Stimulated activated naive CD8-positive, alpha-beta T cell treated with anti-CD3 and anti-CD28 coated beads, Interleukin-15, Interleukin-2, amounts not matched to agents 100 ng/mL and 50 ng/mL, for 24 hours (primary cell): ENCODE data around the gene ING5.
A peak's percentile ranks its signal among the peaks of the same experiment; 100 is the strongest.
"Not testable (repeated sequence)": the region's sequence is repeated elsewhere in the genome, so short reads cannot be mapped to it uniquely, and the experiment has no call there.

Source experiments
- H3K27ac Mint-ChIP-seq: one replicate; pipeline ENCODE4 v1.8.0; 2021; ENCODE audit warnings: mild to moderate bottlenecking, mixed read lengths
- H3K27me3 Mint-ChIP-seq: one replicate; pipeline ENCODE4 v1.8.0; 2021; ENCODE audit warnings: mixed read lengths
- H3K36me3 Mint-ChIP-seq: one replicate; pipeline ENCODE4 v1.8.0; 2021; ENCODE audit warnings: low read depth, mixed read lengths
- H3K4me1 Mint-ChIP-seq: one replicate; pipeline ENCODE4 v1.8.0; 2021; ENCODE audit warnings: low read depth, mixed read lengths
- H3K4me3 Mint-ChIP-seq: one replicate; pipeline ENCODE4 v1.8.0; 2021; ENCODE audit warnings: mild to moderate bottlenecking, mixed read lengths
- H3K9me3 Mint-ChIP-seq: one replicate; pipeline ENCODE4 v1.8.0; 2021; ENCODE audit warnings: mixed read lengths

Gene ING5

DNA sequence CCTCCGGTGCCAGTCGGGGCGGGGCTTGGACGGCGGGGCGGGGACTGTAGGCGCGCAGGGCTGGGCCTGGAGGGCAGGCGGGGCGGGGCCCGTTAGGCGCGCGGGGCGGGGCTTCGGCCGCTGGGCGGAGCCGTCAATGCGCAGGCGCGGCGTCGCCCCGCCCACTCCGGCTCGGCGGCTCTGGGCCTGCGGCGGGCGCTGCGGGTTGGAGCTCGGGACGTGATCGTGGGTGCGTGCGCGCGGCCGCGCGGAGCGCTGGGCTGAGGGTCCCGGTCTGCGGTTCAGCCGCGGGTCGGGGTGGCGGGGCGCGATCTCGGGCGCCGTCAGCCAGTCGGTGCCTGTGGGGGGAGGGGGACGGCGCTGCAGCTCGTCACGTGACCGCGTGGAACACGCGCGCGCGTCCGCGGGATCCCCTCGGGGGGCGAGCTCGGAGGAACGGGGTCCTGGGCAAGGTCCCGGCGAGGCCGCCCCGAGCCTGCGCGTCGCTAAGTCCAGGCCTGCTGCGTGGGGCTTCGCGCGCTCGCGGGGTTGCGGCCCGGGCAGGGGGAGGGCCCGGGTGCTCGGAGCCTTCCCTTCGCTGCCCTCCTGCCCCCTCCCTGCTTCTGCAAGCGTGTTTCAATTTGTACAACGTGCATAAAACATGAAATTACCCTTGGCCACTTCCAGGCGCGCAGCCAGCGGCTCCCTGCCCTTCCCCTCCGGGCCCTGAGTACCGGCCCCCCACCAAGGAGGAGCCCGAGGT lies 32.8 kb downstream of the ING5 start, which contains the start of gene D2HGDH:
D2HGDH (plus strand) TSS at position 164 of the 742 bp plus-strand sequence. CDS start 595 bp downstream, outside the sequence.
- H3K4me3 Mint-ChIP-seq: peak within 1 kb of the TSS; percentile 84
- H3K4me1 Mint-ChIP-seq: peaks cover 56% of the 10 kb centered on the region
- peak within 1 kb of the TSS; percentile 72 for H3K27ac Mint-ChIP-seq
- H3K9me3 Mint-ChIP-seq: no peaks in the 10 kb centered on the region
- H3K27me3 Mint-ChIP-seq: no peaks in the 10 kb centered on the region
- H3K36me3 Mint-ChIP-seq: peaks cover 17% of the 10 kb centered on the region

DNA sequence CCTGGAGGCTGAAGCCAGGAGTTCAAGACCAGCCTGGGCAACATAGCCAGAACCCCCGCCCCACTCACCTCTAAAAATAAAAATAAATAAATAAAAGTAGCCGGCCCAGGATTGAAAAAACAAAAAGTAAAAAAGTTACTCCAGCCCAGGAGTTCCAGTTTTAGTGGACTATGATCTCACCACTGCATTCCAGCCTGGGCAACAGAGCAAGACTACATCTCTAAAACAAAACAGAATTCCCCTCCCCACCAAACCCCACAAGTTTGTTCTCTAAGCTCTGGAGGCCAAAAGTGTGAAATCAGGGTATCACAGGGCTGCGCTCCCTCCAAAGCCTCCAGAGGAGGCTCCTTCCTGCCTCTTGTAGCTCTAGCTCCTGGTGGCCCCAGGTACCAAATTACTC lies 34.3 kb downstream of the ING5 start:
- Mint-ChIP-seq H3K36me3 (peaks cover 14% of the 10 kb centered on the region), H3K4me1 (peaks cover 55% of the 10 kb centered on the region), H3K27me3 (no peaks in the 10 kb centered on the region), H3K4me3 (peak overlapping the region; percentile 84), H3K27ac (peak overlapping the region; percentile 53), H3K9me3 (no peaks in the 10 kb centered on the region)

DNA sequence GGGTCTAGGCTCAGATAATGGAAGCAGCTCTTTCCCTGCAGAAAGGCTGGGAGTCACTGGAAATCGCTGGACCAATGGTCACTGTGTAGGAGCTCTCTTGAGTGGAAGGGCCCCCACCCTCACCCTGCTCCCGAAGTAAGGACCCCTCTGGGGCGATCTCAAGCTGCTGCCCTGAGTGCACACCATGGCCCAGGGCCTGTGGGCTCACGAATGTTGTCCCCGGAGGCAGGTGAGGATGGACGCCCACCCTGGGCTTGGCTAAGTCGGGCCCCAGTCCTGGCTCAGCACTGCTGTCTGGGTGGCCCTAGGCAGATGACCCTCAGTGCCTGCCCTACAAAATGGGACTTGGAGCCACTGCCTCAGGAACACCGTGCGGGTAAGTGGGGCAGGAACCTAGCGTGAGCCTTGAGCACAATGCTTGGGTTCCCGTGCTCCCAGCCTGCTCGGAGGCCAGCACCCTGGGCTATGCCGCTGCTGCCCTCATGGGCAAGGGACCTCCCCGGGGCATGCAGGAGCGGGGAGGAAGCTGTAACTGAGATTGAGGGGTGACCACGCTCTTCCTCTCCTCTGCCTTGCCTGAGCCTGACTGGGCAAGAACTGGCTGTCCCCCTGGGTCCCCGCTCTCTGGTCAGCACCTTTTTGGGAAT lies 36.3 kb downstream of the ING5 start:
- Mint-ChIP-seq H3K27me3 (no peaks in the 10 kb centered on the region), H3K4me3 (no peak overlapping the region), H3K9me3 (no peaks in the 10 kb centered on the region), H3K36me3 (peaks cover 16% of the 10 kb centered on the region), H3K4me1 (peaks cover 46% of the 10 kb centered on the region), H3K27ac (no peak overlapping the region)

DNA sequence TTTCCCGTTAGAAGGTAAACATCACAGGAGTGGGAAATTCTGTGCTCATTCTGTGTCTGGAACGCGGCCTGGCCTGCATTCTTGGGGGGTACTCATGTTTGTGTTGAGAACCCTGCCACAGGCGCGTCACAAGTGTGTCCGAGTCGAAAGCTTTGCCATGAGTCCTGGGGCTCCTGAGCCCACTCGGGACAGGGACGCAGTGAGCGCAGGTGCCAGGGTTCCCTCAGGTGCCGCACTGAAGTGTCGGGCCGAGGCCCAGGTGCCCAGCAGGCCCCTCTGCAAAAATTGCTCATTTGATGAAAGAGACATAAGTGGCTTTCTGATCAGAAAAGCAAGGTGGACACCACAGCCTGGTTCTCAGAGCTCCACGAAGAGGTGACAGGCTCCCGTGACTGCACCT lies 37.3 kb downstream of the ING5 start:
- peaks cover 20% of the 10 kb centered on the region for H3K36me3 Mint-ChIP-seq
- H3K4me1 Mint-ChIP-seq: peaks cover 46% of the 10 kb centered on the region
- no peak overlapping the region for H3K4me3 Mint-ChIP-seq
- no peak overlapping the region for H3K27ac Mint-ChIP-seq
- H3K9me3 Mint-ChIP-seq: no peaks in the 10 kb centered on the region
- no peaks in the 10 kb centered on the region for H3K27me3 Mint-ChIP-seq

DNA sequence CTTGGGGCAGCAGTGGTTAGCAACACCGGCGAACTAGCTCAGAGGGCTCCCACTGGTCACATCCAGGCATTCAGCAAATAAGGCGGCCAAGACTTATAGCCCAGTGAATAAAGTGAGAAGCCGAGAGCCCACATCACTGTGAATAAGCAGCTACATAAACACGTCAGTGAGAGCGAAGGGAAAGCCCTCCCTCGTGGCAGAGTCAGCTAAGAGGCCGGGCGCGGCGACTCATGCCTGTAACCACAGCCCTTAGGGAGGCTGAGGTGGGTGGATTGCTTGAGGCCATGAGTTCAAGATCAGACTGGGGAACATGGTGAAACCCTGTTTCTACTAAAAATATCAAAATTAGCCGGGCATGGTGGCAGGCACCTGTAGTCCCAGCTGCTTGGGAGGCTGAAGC lies 37.8 kb downstream of the ING5 start:
- H3K9me3 Mint-ChIP-seq: no peaks in the 10 kb centered on the region
- peak overlapping the region; percentile 59 for H3K4me3 Mint-ChIP-seq
- H3K27ac Mint-ChIP-seq: peak overlapping the region; percentile 70
- H3K27me3 Mint-ChIP-seq: no peaks in the 10 kb centered on the region
- peaks cover 22% of the 10 kb centered on the region for H3K36me3 Mint-ChIP-seq
- H3K4me1 Mint-ChIP-seq: peaks cover 46% of the 10 kb centered on the region

DNA sequence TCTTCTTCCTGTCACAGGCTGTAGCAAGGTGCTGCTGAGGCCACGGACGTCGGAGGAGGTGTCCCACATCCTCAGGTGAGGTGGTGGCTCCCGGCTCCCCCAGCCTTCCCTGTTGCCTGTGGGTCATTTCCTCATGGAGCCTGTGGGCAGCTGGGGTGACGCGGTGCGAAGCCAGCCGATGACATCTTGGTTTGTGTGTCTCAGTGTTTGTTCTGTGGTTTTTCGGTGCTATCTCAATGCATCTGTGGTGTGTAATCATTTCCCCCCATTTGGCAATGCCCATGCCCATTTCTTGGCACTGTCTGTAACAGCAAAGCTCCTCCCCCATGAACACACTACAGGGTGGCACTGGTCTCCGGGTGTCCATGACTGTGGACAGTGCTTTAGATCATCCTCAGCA lies 39.2 kb downstream of the ING5 start:
- H3K27me3 Mint-ChIP-seq: no peaks in the 10 kb centered on the region
- H3K4me3 Mint-ChIP-seq: peak overlapping the region; percentile 58
- H3K27ac Mint-ChIP-seq: peak overlapping the region; percentile 47
- no peaks in the 10 kb centered on the region for H3K9me3 Mint-ChIP-seq
- peaks cover 33% of the 10 kb centered on the region for H3K36me3 Mint-ChIP-seq
- peaks cover 39% of the 10 kb centered on the region for H3K4me1 Mint-ChIP-seq

DNA sequence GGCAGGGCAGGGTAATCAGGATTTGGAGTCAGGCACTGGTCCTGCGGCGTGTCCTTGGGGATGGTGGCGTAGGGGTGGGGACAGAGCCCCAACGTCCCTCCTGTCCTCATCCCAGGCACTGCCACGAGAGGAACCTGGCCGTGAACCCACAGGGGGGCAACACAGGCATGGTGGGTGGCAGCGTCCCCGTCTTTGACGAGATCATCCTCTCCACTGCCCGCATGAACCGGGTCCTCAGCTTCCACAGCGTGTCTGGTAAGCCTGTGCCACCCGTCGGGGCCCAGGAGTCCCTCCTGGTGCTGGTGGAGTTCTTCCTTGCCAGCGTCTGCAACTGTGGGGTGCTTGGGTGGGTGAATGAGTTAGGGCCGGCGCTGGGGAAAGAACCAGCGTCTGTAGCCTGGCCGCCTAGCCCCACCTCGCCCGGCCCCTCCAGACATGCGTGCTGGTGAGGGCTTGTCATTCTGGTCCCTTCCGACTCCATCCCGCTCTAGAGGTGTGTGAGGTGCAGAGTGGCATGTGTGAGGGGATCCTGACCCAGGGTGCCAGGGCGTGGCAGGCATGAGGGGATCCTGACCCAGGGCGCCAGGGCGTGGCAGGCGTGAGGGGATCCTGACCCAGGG lies 40.6 kb downstream of the ING5 start:
- Mint-ChIP-seq H3K4me3 (no peak overlapping the region), H3K4me1 (peaks cover 33% of the 10 kb centered on the region), H3K27me3 (no peaks in the 10 kb centered on the region)

DNA sequence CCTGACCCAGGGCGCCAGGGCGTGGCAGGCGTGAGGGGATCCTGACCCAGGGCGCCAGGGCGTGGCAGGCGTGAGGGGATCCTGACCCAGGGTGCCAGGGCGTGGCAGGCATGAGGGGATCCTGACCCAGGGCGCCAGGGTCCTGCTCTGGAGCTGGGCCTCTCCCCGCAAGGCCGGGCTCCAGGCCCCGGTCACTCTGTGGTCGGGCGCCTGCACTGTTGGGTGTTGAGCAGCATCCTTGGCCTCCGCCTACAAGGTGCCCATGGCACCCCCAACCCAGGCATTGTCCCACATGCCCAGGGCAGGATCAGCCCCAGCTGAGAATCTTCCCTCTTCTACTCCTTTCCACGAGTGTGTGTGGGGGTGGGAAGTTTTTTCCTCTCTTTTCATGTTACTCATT lies 41.2 kb downstream of the ING5 start:
- not testable (repeated sequence) for H3K9me3 Mint-ChIP-seq, H3K4me3 Mint-ChIP-seq, H3K27ac Mint-ChIP-seq, H3K27me3 Mint-ChIP-seq
- peaks cover 28% of the 10 kb centered on the region for H3K4me1 Mint-ChIP-seq
- H3K36me3 Mint-ChIP-seq: peaks cover 36% of the 10 kb centered on the region

More for the DNA sequence above, 40.6 kb downstream of the ING5 start:
- H3K27ac Mint-ChIP-seq: no peak overlapping the region
- no peaks in the 10 kb centered on the region for H3K9me3 Mint-ChIP-seq
- H3K36me3 Mint-ChIP-seq: peaks cover 36% of the 10 kb centered on the region

DNA sequence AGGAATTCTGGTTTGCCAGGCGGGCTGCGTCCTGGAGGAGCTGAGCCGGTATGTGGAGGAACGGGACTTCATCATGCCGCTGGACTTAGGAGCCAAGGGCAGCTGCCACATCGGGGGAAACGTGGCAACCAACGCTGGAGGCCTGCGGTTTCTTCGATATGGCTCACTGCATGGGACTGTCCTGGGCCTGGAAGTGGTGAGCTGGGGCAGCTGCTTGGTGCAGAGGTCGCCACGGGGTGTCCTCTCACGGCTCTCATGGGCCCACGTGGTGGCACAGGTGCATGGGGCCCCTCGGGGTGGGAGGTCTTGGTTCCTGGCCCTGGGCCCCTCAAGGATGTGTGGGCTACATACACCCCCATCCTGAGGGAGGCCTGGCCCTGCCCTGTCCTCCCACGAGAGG lies 41.8 kb downstream of the ING5 start:
- H3K4me3 Mint-ChIP-seq: no peak overlapping the region
- H3K4me1 Mint-ChIP-seq: peaks cover 26% of the 10 kb centered on the region
- H3K27ac Mint-ChIP-seq: no peak overlapping the region
- peaks cover 33% of the 10 kb centered on the region for H3K36me3 Mint-ChIP-seq
- no peaks in the 10 kb centered on the region for H3K27me3 Mint-ChIP-seq
- H3K9me3 Mint-ChIP-seq: no peaks in the 10 kb centered on the region

DNA sequence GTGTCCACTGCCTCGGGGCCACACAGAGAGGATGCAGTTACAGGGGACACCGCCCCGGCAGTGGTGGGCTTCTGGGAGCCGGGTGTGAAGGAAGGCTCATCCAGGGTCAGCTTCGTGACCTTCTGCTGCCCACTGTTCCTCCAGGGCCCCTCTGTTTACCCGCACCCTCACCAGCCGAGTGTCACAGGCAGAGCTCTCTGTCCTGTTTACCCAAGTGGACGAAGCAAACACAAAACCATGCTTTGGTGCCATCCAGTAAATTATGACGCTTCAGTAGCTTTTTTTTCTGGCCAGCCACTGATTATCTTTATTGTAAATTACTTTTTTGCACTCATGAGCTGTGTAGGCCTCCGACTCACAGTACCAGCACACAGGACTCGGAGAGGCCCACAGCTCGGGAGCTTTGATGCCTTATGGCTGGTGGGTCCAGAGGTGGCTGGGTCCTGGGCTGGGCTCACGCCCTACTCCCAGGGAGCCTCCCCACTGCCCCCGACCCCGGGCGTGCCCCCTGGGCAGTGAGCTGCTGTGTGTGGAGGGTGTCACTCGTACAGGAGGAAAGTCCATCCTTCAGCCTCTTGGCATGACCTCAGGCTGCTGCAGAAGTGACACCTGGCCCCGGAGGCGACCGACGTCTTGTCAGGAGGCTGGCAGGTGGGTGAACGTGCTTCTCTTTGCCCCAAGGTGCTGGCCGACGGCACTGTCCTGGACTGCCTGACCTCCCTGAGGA lies 42.4 kb downstream of the ING5 start:
- Mint-ChIP-seq H3K36me3 (peaks cover 36% of the 10 kb centered on the region), H3K4me3 (no peak overlapping the region), H3K4me1 (peaks cover 20% of the 10 kb centered on the region), H3K27me3 (no peaks in the 10 kb centered on the region), H3K9me3 (no peaks in the 10 kb centered on the region), H3K27ac (no peak overlapping the region)

DNA sequence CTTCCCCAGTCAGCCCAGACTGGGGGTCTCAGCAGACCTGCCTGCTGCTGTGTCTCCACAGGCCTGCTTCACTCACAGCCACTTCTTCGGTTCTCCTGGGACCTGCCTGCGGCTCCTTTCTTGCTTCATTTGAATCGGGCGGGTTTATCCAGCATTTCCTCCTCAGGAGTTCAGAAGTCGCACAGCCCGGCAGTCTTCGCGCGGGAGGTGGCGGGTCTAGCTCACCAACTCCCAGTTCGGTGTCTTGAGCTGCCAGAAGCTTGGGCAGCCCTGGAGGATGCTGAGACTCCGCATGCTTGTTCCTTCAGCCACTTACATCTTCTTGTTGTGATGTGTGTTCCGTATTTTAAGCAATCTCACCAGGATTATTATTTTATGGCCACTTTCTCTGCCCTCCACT lies 43.4 kb downstream of the ING5 start:
- Mint-ChIP-seq H3K27ac (no peak overlapping the region), H3K4me1 (peaks cover 9% of the 10 kb centered on the region), H3K9me3 (no peaks in the 10 kb centered on the region), H3K36me3 (peaks cover 42% of the 10 kb centered on the region), H3K4me3 (no peak overlapping the region), H3K27me3 (no peaks in the 10 kb centered on the region)

DNA sequence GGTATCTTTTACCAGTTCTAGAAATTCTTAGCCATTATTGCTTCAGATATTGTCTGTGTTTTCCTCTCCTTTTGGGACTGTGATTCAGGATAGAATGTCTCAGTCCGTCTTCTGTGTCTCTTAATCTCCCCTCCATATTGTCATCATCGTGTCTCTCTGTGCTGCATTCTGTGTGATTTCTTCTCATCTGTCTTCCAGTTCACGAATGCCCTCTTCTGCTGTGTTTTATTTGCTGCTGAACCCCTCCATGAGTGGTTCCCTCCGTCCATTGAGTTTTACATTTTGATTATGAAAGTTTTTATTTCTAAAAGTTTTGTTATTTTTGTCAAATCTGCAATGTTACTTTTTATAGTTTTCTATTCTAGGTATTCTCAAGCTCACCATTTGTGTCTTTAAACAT lies 44.2 kb downstream of the ING5 start:
- Mint-ChIP-seq H3K9me3 (no peaks in the 10 kb centered on the region), H3K27ac (no peak overlapping the region), H3K36me3 (peaks cover 40% of the 10 kb centered on the region), H3K27me3 (no peaks in the 10 kb centered on the region), H3K4me3 (no peak overlapping the region), H3K4me1 (peaks cover 3% of the 10 kb centered on the region)

DNA sequence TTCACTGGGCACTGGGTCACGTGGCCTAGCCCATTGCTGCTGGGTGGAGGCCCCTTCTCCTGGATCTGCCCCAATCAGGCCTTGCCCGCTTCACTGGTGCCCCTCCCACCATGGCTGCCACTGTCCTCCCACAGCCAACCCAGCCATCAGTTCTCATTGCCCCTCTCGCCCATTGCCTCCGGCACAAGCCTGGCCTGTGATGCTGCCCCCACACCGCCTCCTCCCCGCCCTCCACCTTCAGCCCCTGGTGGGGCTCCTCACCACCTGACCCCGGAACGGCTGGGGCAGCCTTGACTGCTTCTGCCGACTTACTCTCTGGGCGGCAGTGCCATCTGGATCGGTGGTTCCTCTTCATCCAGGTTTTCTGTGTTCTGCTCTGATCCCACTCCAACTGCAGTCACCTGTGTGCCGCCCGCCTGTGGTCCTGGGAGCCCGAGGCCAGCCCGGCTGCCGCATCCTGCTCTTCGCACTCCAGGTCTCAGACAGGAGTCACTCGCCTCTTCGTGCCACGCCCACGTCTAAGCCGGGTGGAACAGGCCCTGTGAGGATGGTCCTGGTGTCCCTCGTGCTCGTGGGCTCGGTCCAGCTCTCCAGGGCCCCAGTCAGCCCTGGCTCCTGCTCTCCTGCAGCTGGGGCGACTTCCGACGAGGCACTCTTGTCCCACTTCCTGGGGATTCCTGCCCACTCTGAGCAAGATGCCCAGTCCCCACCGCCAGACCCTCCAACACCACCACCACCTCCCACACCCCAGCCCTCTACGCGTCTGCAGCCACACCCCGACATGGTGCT lies 46.8 kb downstream of the ING5 start:
- peaks cover 39% of the 10 kb centered on the region for H3K36me3 Mint-ChIP-seq

DNA sequence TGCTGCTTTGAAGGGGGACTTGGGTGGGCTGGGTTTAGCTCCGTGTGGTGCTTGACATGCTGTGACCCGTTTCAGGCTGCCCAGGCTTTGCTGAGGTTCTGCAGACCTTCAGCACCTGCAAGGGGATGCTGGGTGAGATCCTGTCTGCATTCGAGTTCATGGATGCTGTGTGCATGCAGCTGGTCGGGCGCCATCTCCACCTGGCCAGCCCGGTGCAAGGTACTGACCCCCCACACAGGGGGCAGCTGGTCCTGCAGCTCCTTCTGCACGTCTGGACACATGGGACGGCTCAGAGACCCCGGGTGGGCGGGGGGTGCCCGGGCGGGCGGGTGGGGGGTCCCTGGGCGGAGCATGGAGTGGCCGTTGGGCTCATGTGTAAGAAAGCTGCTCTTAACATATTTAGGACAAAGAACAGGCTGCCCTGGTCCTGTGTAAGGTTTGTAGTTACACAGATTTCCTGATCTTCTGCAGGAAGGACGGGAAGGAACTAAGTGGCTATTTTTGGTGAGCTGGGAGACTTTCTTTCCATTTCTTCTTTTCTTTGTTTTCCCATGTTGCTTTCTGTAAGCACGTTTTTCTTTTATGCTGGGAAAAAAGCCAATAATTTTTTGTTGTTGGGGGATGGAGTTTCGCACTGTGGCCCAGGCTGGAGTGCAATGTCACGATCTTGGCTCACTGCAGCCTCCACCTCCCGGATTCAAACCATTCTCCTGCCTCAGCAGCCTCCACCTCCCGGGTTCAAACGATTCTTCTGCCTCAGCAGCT lies 48.4 kb downstream of the ING5 start:
- Mint-ChIP-seq H3K9me3 (no peaks in the 10 kb centered on the region), H3K4me1 (no peaks in the 10 kb centered on the region)

More for the DNA sequence above, 46.8 kb downstream of the ING5 start:
- no peaks in the 10 kb centered on the region for H3K4me1 Mint-ChIP-seq
- H3K9me3 Mint-ChIP-seq: no peaks in the 10 kb centered on the region
- no peaks in the 10 kb centered on the region for H3K27me3 Mint-ChIP-seq
- H3K4me3 Mint-ChIP-seq: no peak overlapping the region
- no peak overlapping the region for H3K27ac Mint-ChIP-seq

More for the DNA sequence above, 48.4 kb downstream of the ING5 start:
- H3K27me3 Mint-ChIP-seq: no peaks in the 10 kb centered on the region
- no peak overlapping the region for H3K4me3 Mint-ChIP-seq
- peaks cover 32% of the 10 kb centered on the region for H3K36me3 Mint-ChIP-seq
- no peak overlapping the region for H3K27ac Mint-ChIP-seq
